GM18861 (cell line): ENCODE data around the gene CXCL1.

Experiments used
- ATAC-seq: cut with Tn5 transposase; IDR thresholded peaks from one replicate; pipeline ENCODE4 v1.9.1; 2021; ENCODE audit not compliant: unreplicated experiment

CXCL1 gene

DNA sequence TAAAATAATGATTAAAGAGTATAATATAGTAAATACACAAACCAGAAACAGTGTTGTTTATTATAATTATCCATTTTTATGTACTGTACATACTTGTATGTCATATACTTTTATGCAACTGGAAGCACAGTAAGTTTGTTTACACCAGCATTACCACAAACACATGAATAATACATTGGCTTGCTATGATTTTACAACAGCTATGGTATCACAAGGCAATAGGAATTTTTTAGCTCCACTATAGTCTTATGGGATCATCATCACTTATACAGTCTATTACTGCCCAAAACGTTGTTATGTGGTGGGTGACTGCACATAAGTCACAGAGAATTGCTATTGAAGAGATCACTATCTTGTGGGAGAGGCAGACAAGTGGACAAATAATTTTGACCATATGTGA is 17.9 kb upstream of the CXCL1 start:
- no peak for ATAC-seq

- no peak for ATAC-seq
These were observed 16.4 kb upstream of the CXCL1 start for GRCh38 chr4:73852771-73853170.

DNA sequence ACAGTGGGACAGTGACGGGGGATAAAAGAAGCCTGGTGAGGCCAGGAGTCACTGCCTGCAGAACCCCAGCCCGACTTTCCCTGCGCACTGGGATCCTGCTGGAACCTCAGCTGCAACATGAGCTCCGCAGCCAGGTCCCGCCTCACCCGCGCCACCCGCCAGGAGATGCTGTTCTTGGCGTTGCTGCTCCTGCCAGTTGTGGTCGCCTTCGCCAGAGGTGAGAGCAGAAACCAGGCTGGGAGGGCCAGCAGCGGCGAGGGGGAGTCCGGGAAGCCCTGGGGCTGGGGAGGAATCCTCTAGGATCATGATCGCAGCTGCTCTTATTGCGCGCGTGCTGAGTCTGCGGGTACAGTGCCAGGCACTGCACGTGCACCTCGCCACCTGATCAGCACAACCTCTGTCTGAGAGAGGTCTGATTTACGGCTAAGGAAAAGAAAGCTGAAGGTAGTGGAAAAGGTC is 15.9 kb upstream of the CXCL1 start, which contains the start of gene PF4V1:
Gene PF4V1 (plus strand): TSS at position 51 of the 459 bp plus-strand sequence. CDS start 67 bp downstream, at position 118.
- ATAC-seq: no peak

DNA sequence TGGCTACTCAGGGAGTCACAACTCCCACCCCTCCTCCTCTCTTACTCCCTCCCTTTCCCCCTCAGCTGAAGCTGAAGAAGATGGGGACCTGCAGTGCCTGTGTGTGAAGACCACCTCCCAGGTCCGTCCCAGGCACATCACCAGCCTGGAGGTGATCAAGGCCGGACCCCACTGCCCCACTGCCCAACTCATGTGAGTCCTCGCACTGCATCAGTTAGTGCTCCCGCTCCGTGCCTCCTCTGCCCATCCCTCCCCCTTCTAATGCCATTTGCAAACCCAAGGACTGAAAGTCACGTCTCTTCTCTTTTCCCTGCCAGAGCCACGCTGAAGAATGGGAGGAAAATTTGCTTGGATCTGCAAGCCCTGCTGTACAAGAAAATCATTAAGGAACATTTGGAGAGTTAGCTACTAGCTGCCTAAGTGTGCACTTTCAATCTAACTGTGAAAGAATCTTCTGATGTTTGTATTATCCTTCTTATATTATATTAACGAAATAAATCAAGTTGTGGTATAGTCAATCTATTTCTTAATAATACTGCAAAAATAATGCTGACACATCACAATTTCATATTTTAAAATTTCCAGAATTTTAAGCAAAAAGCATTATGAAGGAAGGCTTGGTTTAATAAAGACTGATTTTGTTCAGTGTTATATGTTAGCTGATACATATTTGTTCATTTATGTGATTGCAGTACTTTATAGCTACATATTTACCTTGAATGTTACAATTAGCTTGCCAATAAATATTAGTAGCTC is 15.3 kb upstream of the CXCL1 start:
- no peak for ATAC-seq

- ATAC-seq: no peak
These were observed 13.8 kb upstream of the CXCL1 start for GRCh38 chr4:73855406-73855805.

DNA sequence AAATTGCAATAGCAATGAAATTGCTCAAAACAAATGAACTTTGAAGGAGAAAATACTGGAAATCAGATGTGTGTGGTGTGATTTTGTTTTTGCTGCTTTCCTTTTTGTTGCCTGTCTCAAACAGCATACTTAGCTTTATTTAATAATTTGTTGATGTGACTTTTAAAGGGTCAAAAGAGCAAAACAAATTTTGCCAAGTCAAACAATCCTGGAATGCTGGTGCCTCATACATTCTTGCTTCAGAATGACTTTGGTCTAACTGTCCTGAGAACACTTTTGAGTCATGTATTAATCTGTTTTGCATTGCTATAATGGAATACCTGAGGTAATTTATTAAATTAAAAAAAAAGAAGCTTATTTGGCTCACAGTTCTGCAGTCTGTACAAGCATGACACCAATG is 12.7 kb upstream of the CXCL1 start:
- ATAC-seq: no peak

- ATAC-seq: no peak
These were observed 9.5 kb upstream of the CXCL1 start for GRCh38 chr4:73859614-73860088.

DNA sequence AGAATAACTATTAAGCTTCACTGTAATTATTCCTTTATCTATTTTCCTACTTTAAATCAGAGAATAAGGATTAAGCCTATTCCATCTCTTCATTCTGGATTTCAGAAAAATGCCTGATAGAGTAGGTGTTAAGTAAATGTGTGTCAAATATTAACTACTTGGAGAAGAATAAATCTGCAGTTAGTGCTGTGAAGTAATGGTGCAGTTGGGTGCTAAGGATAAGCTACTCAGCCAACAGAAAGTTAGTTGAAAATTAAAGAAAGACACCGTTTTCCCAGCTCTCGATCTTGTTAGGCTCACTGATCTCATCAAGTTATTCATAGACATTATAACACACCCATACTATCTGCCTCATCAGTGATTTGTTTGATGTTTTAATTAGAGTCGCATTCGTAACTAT is 9.0 kb upstream of the CXCL1 start:
- ATAC-seq: no peak

DNA sequence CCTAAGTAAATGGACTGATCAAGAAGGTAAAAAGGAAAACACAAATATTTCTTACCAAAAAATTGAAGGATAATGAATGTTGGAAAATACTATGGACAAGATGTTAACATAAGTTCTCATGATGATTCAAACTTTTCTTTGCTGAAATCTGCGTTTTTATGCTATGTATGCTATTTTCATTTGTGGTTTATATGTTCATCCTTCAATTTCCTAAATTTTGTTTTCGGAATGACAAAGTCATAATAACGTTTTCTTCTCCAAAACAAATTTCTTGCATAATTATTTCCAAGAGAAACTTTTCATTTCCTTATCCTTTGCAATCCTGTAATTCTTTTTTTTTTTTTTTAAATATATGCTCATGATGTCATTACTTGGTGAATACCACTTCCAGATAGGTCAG is 8.3 kb upstream of the CXCL1 start:
- ATAC-seq: no peak

DNA sequence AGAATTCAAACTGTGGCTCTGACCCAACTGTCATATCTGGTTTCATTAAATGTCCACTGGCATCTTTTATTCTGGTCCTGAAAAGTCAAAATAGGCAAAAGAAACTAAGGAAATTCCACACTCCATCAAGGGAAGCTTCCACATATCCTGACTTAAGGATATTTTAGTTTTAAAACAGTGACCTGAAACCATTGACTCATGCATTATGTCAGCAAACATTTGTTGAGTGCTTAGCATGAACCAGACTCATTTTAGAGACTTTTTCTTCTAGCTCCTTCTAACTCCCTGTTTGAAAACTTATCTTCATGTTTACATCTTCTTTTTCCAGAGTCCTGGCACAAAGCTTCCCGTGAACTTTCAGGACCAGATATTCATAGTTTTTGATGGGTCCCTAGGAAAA is 6.9 kb upstream of the CXCL1 start:
- ATAC-seq: no peak

DNA sequence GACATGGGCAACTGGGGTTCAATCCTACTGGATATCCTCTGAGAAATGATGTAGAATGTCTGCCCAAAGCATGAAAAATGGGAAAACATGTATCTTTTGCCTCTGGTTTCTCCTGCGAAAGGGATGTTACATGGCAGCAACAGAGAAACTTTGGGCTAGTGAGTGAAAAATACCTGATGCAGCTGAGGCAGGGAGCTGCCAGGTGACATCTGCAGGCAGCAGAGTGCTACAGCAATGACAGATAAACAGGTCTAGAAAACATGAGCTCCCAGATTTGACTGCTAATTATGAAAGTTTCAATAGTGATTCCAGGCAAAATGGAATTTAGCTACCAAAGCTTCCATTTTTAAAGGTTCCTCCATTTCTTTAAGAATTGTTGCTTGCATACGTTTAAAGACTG is 4.8 kb upstream of the CXCL1 start:
- no peak for ATAC-seq

GRCh38 chr4:73864961-73865360 is 4.2 kb upstream of the CXCL1 start:
- ATAC-seq: no peak

DNA sequence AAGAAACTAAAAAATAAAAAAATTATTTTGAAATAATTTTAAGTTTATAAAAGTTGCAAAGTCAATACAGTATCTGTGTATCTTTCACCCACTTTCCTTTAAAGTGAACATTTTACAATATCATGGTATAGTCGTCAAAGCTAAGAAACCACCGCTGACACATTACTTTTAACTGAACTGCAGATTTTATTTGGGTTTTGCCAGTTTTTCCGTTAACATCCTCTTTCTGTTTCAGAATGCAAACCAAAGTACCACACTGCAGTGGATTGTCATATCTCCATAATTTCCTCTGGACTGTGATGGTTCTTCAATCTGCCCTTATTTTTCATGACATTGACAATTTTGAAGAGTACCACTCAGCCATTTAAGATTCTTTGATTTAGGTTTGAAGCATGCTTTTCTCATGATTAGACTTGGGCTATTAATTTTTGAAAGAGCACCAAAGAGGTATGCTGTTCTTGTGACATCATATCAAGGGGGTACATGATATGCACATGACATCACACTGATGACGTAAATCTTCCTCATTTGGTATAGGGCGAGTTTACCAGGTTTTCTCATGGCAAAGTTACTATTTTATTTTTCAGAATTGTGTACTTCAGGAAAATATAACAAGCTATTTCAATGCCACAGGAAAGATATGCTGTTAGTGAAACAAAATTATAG is 3.6 kb upstream of the CXCL1 start:
- no peak for ATAC-seq

GRCh38 chr4:73866246-73866645 is 2.9 kb upstream of the CXCL1 start:
- no peak for ATAC-seq

DNA sequence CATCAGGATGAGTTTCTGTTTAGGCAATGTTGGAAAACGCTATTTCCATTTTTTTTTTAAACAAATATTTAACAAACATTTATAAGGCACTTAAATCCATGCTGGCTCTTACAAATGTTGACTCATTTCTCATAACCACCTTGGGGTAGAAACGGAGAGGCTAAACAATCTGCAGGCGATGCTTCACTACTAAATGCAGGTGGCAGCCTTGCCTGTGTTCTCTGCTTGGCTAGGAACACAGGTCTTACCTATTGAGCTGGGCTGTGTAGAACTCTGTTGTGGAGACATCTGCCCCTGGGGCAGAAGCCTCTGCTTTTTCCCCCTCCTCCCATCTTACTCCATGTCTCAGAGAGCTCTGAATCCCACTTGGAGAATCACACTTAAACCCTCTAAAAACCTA is 1.4 kb upstream of the CXCL1 start:
- ATAC-seq: no peak

GRCh38 chr4:73868206-73869129 is 725 bp upstream of the CXCL1 start:
- no peak for ATAC-seq

DNA sequence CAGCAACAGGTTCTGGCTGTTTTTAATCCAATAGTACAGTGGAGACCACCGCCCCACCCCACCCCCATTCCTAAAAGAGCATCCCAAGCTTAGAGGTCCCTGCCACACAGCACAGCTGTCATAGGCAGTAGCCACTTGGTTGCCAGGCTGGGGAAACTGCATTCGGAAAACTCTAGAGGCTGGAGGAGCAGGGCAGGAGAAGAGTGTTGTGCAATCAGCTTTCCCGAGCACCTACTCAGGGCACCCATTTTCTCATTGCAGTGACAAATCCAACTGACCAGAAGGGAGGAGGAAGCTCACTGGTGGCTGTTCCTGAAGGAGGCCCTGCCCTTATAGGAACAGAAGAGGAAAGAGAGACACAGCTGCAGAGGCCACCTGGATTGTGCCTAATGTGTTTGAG is 1.1 kb downstream of the CXCL1 start:
- ATAC-seq: no peak

DNA sequence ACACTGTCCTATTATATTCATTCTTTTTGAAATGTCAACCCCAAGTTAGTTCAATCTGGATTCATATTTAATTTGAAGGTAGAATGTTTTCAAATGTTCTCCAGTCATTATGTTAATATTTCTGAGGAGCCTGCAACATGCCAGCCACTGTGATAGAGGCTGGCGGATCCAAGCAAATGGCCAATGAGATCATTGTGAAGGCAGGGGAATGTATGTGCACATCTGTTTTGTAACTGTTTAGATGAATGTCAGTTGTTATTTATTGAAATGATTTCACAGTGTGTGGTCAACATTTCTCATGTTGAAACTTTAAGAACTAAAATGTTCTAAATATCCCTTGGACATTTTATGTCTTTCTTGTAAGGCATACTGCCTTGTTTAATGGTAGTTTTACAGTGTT is 1.6 kb downstream of the CXCL1 start:
- no peak for ATAC-seq

DNA sequence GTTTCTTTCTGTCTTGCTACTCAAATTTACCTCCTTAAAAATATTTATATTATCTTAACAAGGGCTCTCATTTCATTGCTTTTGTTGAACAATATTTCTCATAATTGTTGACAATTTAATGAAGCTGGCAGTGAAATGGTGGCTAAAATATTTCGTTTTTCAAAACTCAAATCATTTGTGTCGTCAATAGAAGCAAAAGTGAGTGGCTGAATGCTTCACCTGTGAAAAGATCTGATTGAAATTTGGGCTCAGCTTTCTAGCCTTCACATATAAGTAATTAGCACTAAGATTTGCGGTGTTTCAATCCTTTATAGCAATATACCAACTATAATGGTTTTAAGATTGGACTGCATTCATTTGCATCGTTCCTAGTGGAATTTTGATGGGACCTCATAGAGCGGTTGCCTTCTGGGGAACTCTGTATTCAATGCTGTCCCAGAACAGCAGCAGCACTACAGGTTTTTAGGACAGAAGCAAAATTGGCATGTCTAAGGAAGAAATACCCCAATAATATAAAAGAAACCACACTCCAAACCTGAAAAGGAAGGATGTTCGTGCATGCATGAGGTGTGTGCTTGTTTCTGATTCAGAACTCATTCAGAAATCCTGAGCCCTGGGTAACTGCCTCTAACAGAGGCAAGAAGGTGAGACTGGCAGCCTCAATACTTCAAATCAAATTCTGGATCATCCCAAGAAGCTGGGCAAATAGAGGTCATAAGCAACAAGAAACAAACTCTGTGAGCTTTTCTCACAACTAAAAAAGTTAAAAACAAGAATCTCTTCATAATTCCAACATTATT is 2.5 kb downstream of the CXCL1 start:
- no peak for ATAC-seq

GRCh38 chr4:73872316-73873108 is 3.3 kb downstream of the CXCL1 start:
- no peak for ATAC-seq
